Brain microvascular endothelial cell (primary cell): ENCODE results near the gene MCM6.

Experiments
- DNase-seq: peaks from one replicate; pipeline ENCODE4 v3.0.0-alpha.2; 2020
- H3K27ac ChIP-seq: fragments of 250-450 bp; sonication (Bioruptor Pico); 2 replicates; pipeline ENCODE4 v1.5.1; 2020; ENCODE audit warnings: mild to moderate bottlenecking, moderate library complexity
- H3K27me3 ChIP-seq: fragments of 250-450 bp; sonication (Bioruptor Pico); replicated peaks from 2 replicates; pipeline ENCODE4 v1.5.1; 2020; ENCODE audit warnings: mild to moderate bottlenecking
- H3K36me3 ChIP-seq: fragments of 250-450 bp; sonication (Bioruptor Pico); replicated peaks from 2 replicates; pipeline ENCODE4 v1.5.1; 2020; ENCODE audit warnings: mild to moderate bottlenecking
- H3K4me3 ChIP-seq: 2 replicates; pipeline ENCODE4 v1.5.1; 2011; ENCODE audit warnings: low read depth, mild to moderate bottlenecking, control low read depth, low read length, moderate library complexity
- CTCF ChIP-seq: IDR thresholded peaks from 2 replicates; pipeline ENCODE4 v1.5.1; 2011; ENCODE audit warnings: low read depth, mild to moderate bottlenecking, moderate library complexity, low read length, control low read depth, inconsistent platforms; ENCODE audit errors: missing control alignments
- in situ Hi-C: cut with HindIII; loops from 2 replicates; pipeline ENCODE4 v1.10.0; 2017; ENCODE audit warnings: low sequenced_read_pairs, low pct_ligation_motif_present

MCM6 gene

GRCh38 chr2:135876066-135876711 lies at the start of gene MCM6:
Gene MCM6, minus strand, starts transcription at chr2:135876443. Its CDS starts 78 bp downstream, at chr2:135876365.
- in situ Hi-C loops, result no loop called here
- no peak for TF ChIP-seq CTCF
- peak within 1 kb of the TSS; percentile 75 for H3K4me3 ChIP-seq
- peak; percentile 99 for DNase-seq
- peak within 1 kb of the TSS; percentile 73 for H3K27ac ChIP-seq
- no peaks in the 10 kb centered on the region for H3K36me3 ChIP-seq
- no peaks in the 10 kb centered on the region for H3K27me3 ChIP-seq

GRCh38 chr2:135925571-135925970 lies 49.3 kb upstream of the MCM6 start:
- Histone ChIP-seq H3K27ac (peak overlapping the region; percentile 22), H3K36me3 (peaks cover 5% of the 10 kb centered on the region), H3K4me3 (no peak overlapping the region), H3K27me3 (no peaks in the 10 kb centered on the region)
- in situ Hi-C loops, result no loop called here
- no peak for TF ChIP-seq CTCF
- DNase-seq, result no peak

- Histone ChIP-seq H3K36me3 (peaks cover 2% of the 10 kb centered on the region), H3K27ac (no peak overlapping the region), H3K4me3 (no peak overlapping the region), H3K27me3 (no peaks in the 10 kb centered on the region)
- no peak for DNase-seq
- peak; percentile 28 for TF ChIP-seq CTCF
- in situ Hi-C loops, result loop anchor here (25.0 kb wide), 1 partner anchor 471 kb away; no protein-coding TSS in a partner anchor
These were observed 40.0 kb upstream of the MCM6 start for GRCh38 chr2:135916207-135916606.

- Histone ChIP-seq H3K27ac (no peak overlapping the region), H3K36me3 (peaks cover 2% of the 10 kb centered on the region), H3K4me3 (no peak overlapping the region), H3K27me3 (no peaks in the 10 kb centered on the region)
- no peak for DNase-seq
- TF ChIP-seq CTCF, result no peak
- in situ Hi-C loops, result loop anchor here (25.0 kb wide), 1 partner anchor 473 kb away; no protein-coding TSS in a partner anchor
These were observed 38.2 kb upstream of the MCM6 start for GRCh38 chr2:135914485-135914884.

GRCh38 chr2:135913727-135914365 lies 37.6 kb upstream of the MCM6 start:
- Histone ChIP-seq H3K36me3 (peaks cover 2% of the 10 kb centered on the region), H3K27me3 (no peaks in the 10 kb centered on the region), H3K27ac (no peak overlapping the region), H3K4me3 (no peak overlapping the region)
- in situ Hi-C loops, result loop anchor here (25.0 kb wide), 1 partner anchor 473 kb away; no protein-coding TSS in a partner anchor
- DNase-seq, result peak; percentile 53
- TF ChIP-seq CTCF, result peak; percentile 60
